Thoracic aorta (tissue), 2 donors: ENCODE measurements around the gene HLA-A. TPM values are rescaled to one million over a fixed set of nuclear protein-coding genes. Genes with fewer than 3 reads are reported as not detected.

Experiments
- ATAC-seq: fragments of 150-250 bp; one replicate; pipeline ENCODE4 v1.8.0; 2017; ENCODE audit warnings: low read depth; ENCODE audit not compliant: insufficient number of reproducible peaks, low FRiP score
- DNase-seq: peaks from one replicate; pipeline ENCODE4 v3.0.0-alpha.2; 2020; ENCODE audit warnings: low spot score
- H3K27ac ChIP-seq, 2 donors: fragments of 200-600 bp; sonication (generic); 1 replicate in 1 of 2; 2 replicates in 1 of 2; pipeline ENCODE4 v1.5.1; 2016; ENCODE audit warnings: mild to moderate bottlenecking in 2 of 2, moderate library complexity in 2 of 2
- H3K27me3 ChIP-seq: fragments of 200-600 bp; sonication (generic); replicated peaks from 2 replicates; pipeline ENCODE4 v1.6.0; 2016; ENCODE audit warnings: mild to moderate bottlenecking; ENCODE audit not compliant: insufficient read depth
- H3K36me3 ChIP-seq: fragments of 200-600 bp; sonication (generic); one replicate; pipeline ENCODE4 v1.5.1; 2016
- H3K4me1 ChIP-seq, 2 donors: fragments of 200-600 bp; sonication (generic); 1 replicate in 1 of 2; 2 replicates in 1 of 2; pipeline versions ENCODE4 v1.5.1 to v1.6.0; 2016; ENCODE audit warnings: low read depth in 2 of 2, mild to moderate bottlenecking in 1 of 2; ENCODE audit not compliant: control insufficient read depth in 1 of 2
- H3K4me3 ChIP-seq: fragments of 200-600 bp; sonication (generic); 2 replicates; pipeline ENCODE4 v1.5.1; 2016; ENCODE audit warnings: mild to moderate bottlenecking
- H3K9me3 ChIP-seq: fragments of 200-600 bp; sonication (generic); 2 replicates; pipeline ENCODE4 v1.5.1; 2016
- CTCF ChIP-seq: fragments of 200-600 bp; sonication (generic); IDR thresholded peaks from one replicate; pipeline ENCODE4 v1.5.1; 2019; ENCODE audit warnings: antibody characterized with exemption
- total RNA-seq, 2 donors: library from RNA; depleted of rRNA; stranded (reverse); fragments of >200 nt; gene quantifications; one replicate each; pipeline versions ENCODE4 v1.1.0 to v1.2.3, GENCODE V29; 2016

Gene HLA-A
- total RNA-seq, 2 donors from 2014 or later: 525 to 870 TPM

- Histone ChIP-seq H3K27ac (no peak overlapping the region), H3K36me3 (no peaks in the 10 kb centered on the region), H3K9me3 (no peaks in the 10 kb centered on the region), H3K4me3 (no peak overlapping the region), H3K27me3 (no peaks in the 10 kb centered on the region), H3K4me1 (peaks cover 0 to 11% of the 10 kb centered on the region in 2 donors)
- no peak for DNase-seq
- ATAC-seq: no peak
- no peak for TF ChIP-seq CTCF
These were observed 5.0 kb downstream of the HLA-A start for GRCh38 chr6:29947077-29947980.

- Histone ChIP-seq H3K27me3 (no peaks in the 10 kb centered on the region), H3K36me3 (no peaks in the 10 kb centered on the region), H3K27ac (no peak overlapping the region), H3K4me3 (no peak overlapping the region), H3K4me1 (peaks cover 0 to 14% of the 10 kb centered on the region in 2 donors), H3K9me3 (no peaks in the 10 kb centered on the region)
- ATAC-seq (no peak), DNase-seq (no peak)
- no peak for TF ChIP-seq CTCF
These were observed 5.9 kb downstream of the HLA-A start for GRCh38 chr6:29948277-29948676.

GRCh38 chr6:29949934-29950333 lies 7.6 kb downstream of the HLA-A start:
- no peak for ATAC-seq
- no peak for TF ChIP-seq CTCF
- H3K27me3 ChIP-seq: no peaks in the 10 kb centered on the region

GRCh38 chr6:29951882-29952281 lies 9.6 kb downstream of the HLA-A start:
- ATAC-seq: no peak
- TF ChIP-seq CTCF: no peak
- peaks cover 0 to 9% of the 10 kb centered on the region in 2 donors for H3K4me1 ChIP-seq
- H3K27me3 ChIP-seq: no peaks in the 10 kb centered on the region
- H3K4me3 ChIP-seq: no peak overlapping the region
- H3K36me3 ChIP-seq: no peaks in the 10 kb centered on the region
- no peaks in the 10 kb centered on the region for H3K9me3 ChIP-seq
- DNase-seq: no peak
- no peak overlapping the region for H3K27ac ChIP-seq

More at GRCh38 chr6:29949934-29950333, 7.6 kb downstream of the HLA-A start:
- DNase-seq: no peak
- Histone ChIP-seq H3K9me3 (no peaks in the 10 kb centered on the region), H3K27ac (no peak overlapping the region), H3K4me3 (no peak overlapping the region), H3K36me3 (no peaks in the 10 kb centered on the region), H3K4me1 (peaks cover 0 to 9% of the 10 kb centered on the region in 2 donors)

- no peak for DNase-seq
- peaks cover 0 to 9% of the 10 kb centered on the region in 2 donors for H3K4me1 ChIP-seq
- H3K4me3 ChIP-seq: no peak overlapping the region
- H3K9me3 ChIP-seq: no peaks in the 10 kb centered on the region
- no peaks in the 10 kb centered on the region for H3K27me3 ChIP-seq
- ATAC-seq: peak; percentile 35
- peak overlapping the region in 1 of 2 donors; percentile 44 for H3K27ac ChIP-seq
- no peaks in the 10 kb centered on the region for H3K36me3 ChIP-seq
- TF ChIP-seq CTCF: no peak
These were observed 10.7 kb downstream of the HLA-A start for GRCh38 chr6:29953001-29953441.
